Mucosa of descending colon (tissue), 3 donors: Measurements from ENCODE around the gene NACAD. TPM values are rescaled to one million over a fixed set of nuclear protein-coding genes. Genes with fewer than 3 reads are reported as not detected.

ENCODE experiments used
- ATAC-seq: fragments of 200-7000 bp; cut with Tn5 transposase; one replicate; pipeline ENCODE4 v1.9.1; 2020; ENCODE audit warnings: mild to moderate bottlenecking, moderate library complexity
- DNase-seq, 3 donors: peaks; one replicate each; pipeline ENCODE4 v3.0.0-alpha.2; 2020
- H3K36me3 ChIP-seq: fragments of 200-600 bp; one replicate; pipeline ENCODE4 v1.8.0; 2021; ENCODE audit warnings: low read depth, mild to moderate bottlenecking
- H3K4me1 ChIP-seq: fragments of 200-600 bp; one replicate; pipeline ENCODE4 v1.8.0; 2021; ENCODE audit warnings: low read depth, mild to moderate bottlenecking
- H3K4me3 ChIP-seq: fragments of 200-600 bp; one replicate; pipeline ENCODE4 v1.8.0; 2021; ENCODE audit warnings: mild to moderate bottlenecking
- H3K9me3 ChIP-seq: fragments of 200-600 bp; one replicate; pipeline ENCODE4 v1.8.0; 2021; ENCODE audit warnings: mild to moderate bottlenecking
- intact Hi-C, 2 donors: fragments of 100-400 bp; cut with DNase I in 1 of 2; cut with micrococcal nuclease in 1 of 2; formaldehyde crosslinking; loops; one replicate each; pipeline versions ENCODE4 v1.11.0 to v1.11.1; 2022; cut with DNase I, micrococcal nuclease
- total RNA-seq, 3 donors: library from RNA; stranded (reverse); fragmentation: NEBNext Ultra II Directional in 2 of 3; extraction: Animal tissue kit (Norgen Biotek cat#: 25700) in 2 of 3; gene quantifications; one replicate each; pipeline versions ENCODE4 v1.2.1 to v1.2.4, GENCODE V29; 2021 to 2023
- TF ChIP-seq, protein P1 (sequence below): fragments of 200-600 bp; IDR thresholded peaks from one replicate; pipeline ENCODE4 v1.8.0; 2022; ENCODE audit warnings: antibody characterized with exemption, mild to moderate bottlenecking
- donor health status: DM: no; HTN: no; CAD: no; lungs with moderate emphysema.
- donor health status: DM: no; HTN: no; CAD: no.
- donor health status: DM: no; HTN: yes; CAD: no.

NACAD gene
- total RNA-seq, 3 donors from 2014 or later, result 0.49 to 14.5 (median 1.2) TPM

DNA sequence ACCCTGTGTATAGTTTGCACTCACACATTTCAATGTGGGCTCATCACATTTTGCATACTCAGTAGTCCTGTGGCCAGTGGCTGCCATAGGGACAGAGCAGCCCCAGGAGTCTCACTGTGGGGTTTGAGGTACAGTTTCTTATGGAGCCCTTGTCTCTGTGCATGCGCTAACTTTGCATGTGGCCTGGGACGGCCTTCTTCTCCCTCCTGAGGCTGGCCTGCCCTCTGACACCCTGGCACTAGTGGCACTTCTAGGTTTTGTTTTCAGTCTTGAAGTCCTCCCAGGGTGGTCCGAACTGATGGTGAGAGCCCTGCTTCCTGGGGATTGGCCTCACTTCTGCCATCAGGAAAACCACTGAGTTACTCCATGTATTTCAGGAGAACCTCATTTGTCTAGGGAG lies 21.2 kb downstream of the NACAD start:
- DNase-seq (no peak), ATAC-seq (no peak)
- Histone ChIP-seq H3K9me3 (no peaks in the 10 kb centered on the region), H3K4me1 (peaks cover 7% of the 10 kb centered on the region), H3K4me3 (no peak overlapping the region), H3K36me3 (no peaks in the 10 kb centered on the region)
- TF ChIP-seq, protein P1, sequence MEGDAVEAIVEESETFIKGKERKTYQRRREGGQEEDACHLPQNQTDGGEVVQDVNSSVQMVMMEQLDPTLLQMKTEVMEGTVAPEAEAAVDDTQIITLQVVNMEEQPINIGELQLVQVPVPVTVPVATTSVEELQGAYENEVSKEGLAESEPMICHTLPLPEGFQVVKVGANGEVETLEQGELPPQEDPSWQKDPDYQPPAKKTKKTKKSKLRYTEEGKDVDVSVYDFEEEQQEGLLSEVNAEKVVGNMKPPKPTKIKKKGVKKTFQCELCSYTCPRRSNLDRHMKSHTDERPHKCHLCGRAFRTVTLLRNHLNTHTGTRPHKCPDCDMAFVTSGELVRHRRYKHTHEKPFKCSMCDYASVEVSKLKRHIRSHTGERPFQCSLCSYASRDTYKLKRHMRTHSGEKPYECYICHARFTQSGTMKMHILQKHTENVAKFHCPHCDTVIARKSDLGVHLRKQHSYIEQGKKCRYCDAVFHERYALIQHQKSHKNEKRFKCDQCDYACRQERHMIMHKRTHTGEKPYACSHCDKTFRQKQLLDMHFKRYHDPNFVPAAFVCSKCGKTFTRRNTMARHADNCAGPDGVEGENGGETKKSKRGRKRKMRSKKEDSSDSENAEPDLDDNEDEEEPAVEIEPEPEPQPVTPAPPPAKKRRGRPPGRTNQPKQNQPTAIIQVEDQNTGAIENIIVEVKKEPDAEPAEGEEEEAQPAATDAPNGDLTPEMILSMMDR, result no peak
- intact Hi-C loops, result no loop called here

DNA sequence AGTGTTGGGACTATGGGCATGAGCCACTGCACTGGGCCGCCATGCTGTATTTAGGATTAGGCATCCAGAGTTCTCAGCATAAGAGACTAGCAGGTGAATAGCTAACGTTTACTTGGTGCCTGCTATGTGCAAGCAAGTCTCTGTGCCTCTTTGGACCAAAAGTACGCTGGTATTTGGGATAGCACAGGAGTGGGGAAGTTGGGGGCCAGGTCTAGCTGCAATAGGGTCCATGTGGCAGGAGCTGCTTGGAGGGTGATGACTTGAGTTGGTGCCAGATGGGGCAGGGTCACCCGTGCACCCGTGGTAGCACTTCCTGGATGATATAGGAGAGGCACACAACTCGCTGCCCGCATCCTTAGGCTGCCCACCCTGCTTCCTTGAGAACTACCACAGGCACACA lies 22.4 kb downstream of the NACAD start:
- H3K4me3 ChIP-seq, result no peak overlapping the region
- no peaks in the 10 kb centered on the region for H3K36me3 ChIP-seq
- H3K4me1 ChIP-seq, result peaks cover 7% of the 10 kb centered on the region
- intact Hi-C loops, result no loop called here
- ATAC-seq (no peak), DNase-seq (no peak)
- TF ChIP-seq, protein P1, result no peak
- no peaks in the 10 kb centered on the region for H3K9me3 ChIP-seq

DNA sequence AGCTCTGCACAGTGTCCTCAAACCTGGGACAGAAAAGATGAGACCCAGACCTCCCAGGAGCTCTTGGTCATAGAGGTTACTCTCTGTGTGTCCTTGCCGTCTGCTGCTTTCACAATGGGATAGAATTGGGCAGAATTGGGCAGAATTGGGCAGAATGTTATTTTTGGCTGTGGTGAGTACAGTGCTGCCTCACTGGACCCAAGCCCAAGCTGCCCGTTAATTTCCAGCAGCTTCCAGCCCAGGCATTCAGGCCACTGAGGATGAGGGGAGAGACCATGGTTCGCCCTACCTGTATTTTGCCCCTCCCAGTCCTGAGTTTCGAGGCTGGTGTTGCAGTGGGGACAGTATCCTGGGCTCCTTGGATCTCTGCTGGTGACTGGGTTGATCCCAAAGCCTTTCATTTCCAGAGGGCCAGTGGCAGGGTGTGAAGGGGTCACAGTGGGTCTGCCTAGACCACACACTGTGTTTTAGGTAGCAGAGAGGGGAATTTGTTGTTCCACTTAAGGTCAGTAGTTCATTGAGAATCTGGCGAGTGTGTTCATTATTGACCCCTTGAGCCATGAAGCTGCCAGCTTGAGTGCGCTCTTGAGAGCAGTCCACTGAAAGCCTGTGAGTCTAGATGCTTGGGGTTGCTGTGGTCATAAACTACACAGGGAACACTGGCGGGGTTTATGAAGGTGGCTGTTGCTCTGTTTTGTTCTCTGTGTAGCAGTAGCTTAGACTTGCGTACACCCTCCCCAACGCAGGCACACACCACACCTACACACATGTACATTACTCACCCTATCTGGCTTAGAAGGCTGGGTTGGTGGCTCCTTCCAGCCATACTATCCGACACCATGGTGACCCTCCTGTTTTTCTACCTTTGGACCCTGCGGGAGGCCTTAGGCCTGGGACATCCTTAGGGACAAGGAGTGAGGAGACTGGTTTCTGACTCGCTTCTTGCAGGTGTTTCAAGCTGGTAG lies 23.5 kb downstream of the NACAD start:
- Histone ChIP-seq H3K4me3 (no peak overlapping the region), H3K9me3 (no peaks in the 10 kb centered on the region), H3K36me3 (no peaks in the 10 kb centered on the region), H3K4me1 (peaks cover 7% of the 10 kb centered on the region)
- ATAC-seq, result no peak
- DNase-seq, result no peak
- intact Hi-C loops, result no loop called here
- TF ChIP-seq, protein P1, result no peak

DNA sequence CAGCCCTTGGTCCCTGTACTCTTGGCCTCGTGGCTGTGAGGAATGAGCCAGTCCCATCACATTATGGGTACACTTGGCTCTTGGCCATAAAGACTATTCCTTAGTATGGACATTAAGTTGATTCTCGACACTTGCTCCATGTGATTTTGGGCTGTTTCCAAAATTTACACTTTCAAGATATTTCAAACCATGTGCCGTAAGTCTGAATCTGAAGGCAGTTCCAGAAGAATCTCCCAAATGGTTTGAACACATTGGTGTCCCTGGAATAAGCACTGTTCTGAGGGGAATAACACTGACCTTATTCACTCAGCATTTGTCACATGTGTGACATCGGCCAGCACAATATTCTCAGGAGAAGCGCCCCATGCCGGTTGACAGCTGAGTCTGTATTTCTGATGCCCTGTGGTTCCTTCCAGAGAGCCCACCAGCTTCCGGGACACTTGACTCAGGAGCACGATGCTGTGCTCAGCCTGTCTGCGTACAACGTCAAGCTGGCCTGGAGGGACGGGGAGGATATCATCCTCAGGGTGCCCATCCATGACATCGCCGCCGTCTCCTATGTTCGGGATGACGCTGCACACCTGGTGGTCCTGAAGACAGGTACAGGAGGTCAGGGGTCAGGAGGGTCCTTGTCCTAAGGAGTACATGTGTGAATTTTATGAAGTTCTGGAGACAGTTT lies 24.6 kb downstream of the NACAD start:
- Histone ChIP-seq H3K36me3 (no peaks in the 10 kb centered on the region), H3K9me3 (no peaks in the 10 kb centered on the region), H3K4me1 (peaks cover 7% of the 10 kb centered on the region), H3K4me3 (no peak overlapping the region)
- TF ChIP-seq, protein P1, result no peak
- intact Hi-C loops, result no loop called here
- no peak for DNase-seq
- no peak for ATAC-seq

DNA sequence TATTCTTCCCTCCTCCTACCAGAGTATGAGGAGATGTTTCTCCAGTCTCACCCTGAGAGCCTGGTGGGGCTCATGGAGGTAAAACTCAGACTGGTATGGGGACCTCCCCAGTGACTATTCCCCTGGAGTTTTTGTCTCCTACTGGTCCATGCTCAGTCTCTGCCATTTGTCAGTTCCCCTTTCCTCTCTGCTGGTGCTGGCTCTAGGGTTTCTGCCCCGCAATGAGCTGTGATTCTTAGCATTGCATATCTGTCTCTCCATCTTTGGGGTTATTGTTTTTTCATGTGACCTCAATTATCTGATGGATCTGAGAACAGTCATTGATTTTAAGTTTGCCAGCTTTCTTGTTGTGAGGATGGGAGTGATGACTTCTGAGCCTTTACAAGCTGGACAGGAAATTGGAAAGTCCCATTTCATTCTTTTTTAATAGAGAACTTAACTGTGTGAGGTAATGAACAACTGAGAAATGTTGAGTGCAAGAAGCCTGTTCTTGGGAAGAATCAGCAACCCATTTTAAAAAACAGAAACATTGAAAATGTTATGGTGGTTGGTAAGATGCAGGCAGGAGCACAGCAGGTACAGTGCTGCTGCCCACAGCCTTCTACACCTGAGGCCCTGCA lies 26.9 kb downstream of the NACAD start:
- intact Hi-C loops, result no loop called here
- Histone ChIP-seq H3K36me3 (no peaks in the 10 kb centered on the region), H3K9me3 (no peaks in the 10 kb centered on the region), H3K4me3 (no peak overlapping the region), H3K4me1 (no peaks in the 10 kb centered on the region)
- ATAC-seq (no peak), DNase-seq (no peak)
- TF ChIP-seq, protein P1, result no peak
